ENCODE data around the gene EWSR1. TPM values are rescaled to one million over a fixed set of nuclear protein-coding genes. Genes with fewer than 3 reads are reported as not detected.
"Not testable (repeated sequence)": the region's sequence is repeated elsewhere in the genome, so short reads cannot be mapped to it uniquely, and the experiment has no call there.

Gene EWSR1
- total RNA-seq, 2 experiments from 2014 or later, result 336 to 408 TPM

GRCh38 chr22:29338398-29338797 is 70.3 kb downstream of the EWSR1 start:
- H3K27me3 Mint-ChIP-seq, result no peaks in the 10 kb centered on the region
- CTCF ChIA-PET, result no interaction called here
- H3K9me3 Mint-ChIP-seq (ENCODE audit: low read depth), result no peaks in the 10 kb centered on the region
- no peak overlapping the region for H3K27ac Mint-ChIP-seq
- no peak overlapping the region for H3K4me3 Mint-ChIP-seq
- ATAC-seq, result no peak
- peaks cover 13% of the 10 kb centered on the region for H3K36me3 Mint-ChIP-seq
- H3K4me1 Mint-ChIP-seq, result no peaks in the 10 kb centered on the region
- DNase-seq, result no peak

- DNase-seq (no peak), ATAC-seq (no peak)
- Mint-ChIP-seq H3K9me3 (ENCODE audit: low read depth) (no peaks in the 10 kb centered on the region), H3K4me3 (no peak overlapping the region), H3K4me1 (peaks cover 2% of the 10 kb centered on the region), H3K27me3 (no peaks in the 10 kb centered on the region), H3K36me3 (peaks cover 14% of the 10 kb centered on the region), H3K27ac (no peak overlapping the region)
- CTCF ChIA-PET, result no interaction called here
Observed at GRCh38 chr22:29339381-29340235, 71.5 kb downstream of the EWSR1 start.

GRCh38 chr22:29340566-29340965 is 72.5 kb downstream of the EWSR1 start:
- CTCF ChIA-PET, result no interaction called here
- no peak for ATAC-seq
- Mint-ChIP-seq H3K9me3 (ENCODE audit: low read depth) (no peaks in the 10 kb centered on the region), H3K27me3 (no peaks in the 10 kb centered on the region), H3K4me1 (peaks cover 2% of the 10 kb centered on the region), H3K36me3 (peaks cover 12% of the 10 kb centered on the region), H3K4me3 (no peak overlapping the region), H3K27ac (no peak overlapping the region)
- DNase-seq, result no peak

- Mint-ChIP-seq H3K27ac (no peak overlapping the region), H3K9me3 (ENCODE audit: low read depth) (no peaks in the 10 kb centered on the region), H3K4me3 (no peak overlapping the region), H3K36me3 (peaks cover 17% of the 10 kb centered on the region), H3K27me3 (no peaks in the 10 kb centered on the region), H3K4me1 (peaks cover 2% of the 10 kb centered on the region)
- DNase-seq (no peak), ATAC-seq (no peak)
- CTCF ChIA-PET, result no interaction called here
Observed at GRCh38 chr22:29341056-29341848, 73.2 kb downstream of the EWSR1 start.

DNA sequence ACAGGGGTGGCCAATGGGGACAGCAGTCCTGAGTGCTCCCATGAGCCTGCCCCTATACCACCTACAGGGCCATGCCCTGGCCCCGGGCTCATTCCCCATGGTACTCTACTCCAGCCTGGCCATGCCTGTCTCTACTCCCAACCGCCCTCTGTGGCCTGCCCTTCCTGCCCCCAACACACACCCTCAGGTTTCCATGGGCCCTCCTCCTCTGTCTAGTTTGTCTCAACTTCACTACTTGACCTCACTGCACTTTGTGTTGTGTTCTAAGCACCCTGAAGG is 73.7 kb downstream of the EWSR1 start:
- peaks cover 15% of the 10 kb centered on the region for H3K36me3 Mint-ChIP-seq
- H3K9me3 Mint-ChIP-seq (ENCODE audit: low read depth), result no peaks in the 10 kb centered on the region
- no peak for DNase-seq
- no peak overlapping the region for H3K27ac Mint-ChIP-seq
- H3K27me3 Mint-ChIP-seq, result no peaks in the 10 kb centered on the region
- no peak overlapping the region for H3K4me3 Mint-ChIP-seq
- H3K4me1 Mint-ChIP-seq, result peaks cover 2% of the 10 kb centered on the region
- CTCF ChIA-PET, result no interaction called here
- no peak for ATAC-seq

- Mint-ChIP-seq H3K9me3 (ENCODE audit: low read depth) (no peaks in the 10 kb centered on the region), H3K27me3 (no peaks in the 10 kb centered on the region), H3K4me3 (no peak overlapping the region), H3K27ac (no peak overlapping the region), H3K4me1 (peaks cover 2% of the 10 kb centered on the region), H3K36me3 (peaks cover 17% of the 10 kb centered on the region)
- ATAC-seq (no peak), DNase-seq (no peak)
- CTCF ChIA-PET, result no interaction called here
Observed at GRCh38 chr22:29342177-29342576, 74.1 kb downstream of the EWSR1 start.

DNA sequence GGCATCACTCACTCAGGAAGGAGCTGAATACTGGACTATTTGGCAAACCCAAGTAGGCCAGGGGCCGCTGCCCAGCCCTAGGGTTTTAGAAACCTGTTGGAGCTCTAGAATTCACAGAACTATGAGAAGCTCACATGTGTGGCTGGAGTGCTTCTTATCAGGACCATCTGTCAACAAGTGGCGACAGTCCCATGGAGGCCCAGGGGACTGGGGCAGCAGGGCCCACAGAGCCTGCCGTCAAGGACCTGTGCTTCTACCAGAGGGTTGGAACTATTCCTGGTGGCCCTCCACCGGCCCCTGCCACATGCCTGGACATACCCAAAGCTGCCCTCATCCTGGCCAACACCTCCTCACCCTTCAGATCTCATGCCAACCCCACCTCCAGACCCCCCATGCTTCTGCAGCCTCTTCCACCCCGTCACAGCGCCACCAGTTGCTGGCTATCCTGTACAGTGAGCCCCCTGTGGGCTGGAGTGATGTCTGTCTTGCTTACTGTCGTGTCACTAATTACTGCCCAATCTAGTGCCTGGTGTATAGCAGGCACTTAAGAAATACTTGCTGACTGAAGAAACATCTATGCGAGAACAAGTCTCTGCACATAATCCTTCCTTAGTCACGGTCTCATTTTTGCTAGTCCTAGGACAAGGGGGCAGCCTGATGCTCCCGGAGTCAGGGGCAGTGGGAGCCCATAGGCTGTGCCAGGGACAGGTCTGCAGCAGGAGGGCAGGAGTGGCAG is 74.7 kb downstream of the EWSR1 start:
- ATAC-seq, result no peak
- H3K27me3 Mint-ChIP-seq, result no peaks in the 10 kb centered on the region
- no peak overlapping the region for H3K4me3 Mint-ChIP-seq
- CTCF ChIA-PET, result no interaction called here
- peaks cover 2% of the 10 kb centered on the region for H3K4me1 Mint-ChIP-seq
- no peaks in the 10 kb centered on the region for H3K9me3 Mint-ChIP-seq (ENCODE audit: low read depth)
- DNase-seq, result no peak
- no peak overlapping the region for H3K27ac Mint-ChIP-seq
- H3K36me3 Mint-ChIP-seq, result peaks cover 23% of the 10 kb centered on the region

DNA sequence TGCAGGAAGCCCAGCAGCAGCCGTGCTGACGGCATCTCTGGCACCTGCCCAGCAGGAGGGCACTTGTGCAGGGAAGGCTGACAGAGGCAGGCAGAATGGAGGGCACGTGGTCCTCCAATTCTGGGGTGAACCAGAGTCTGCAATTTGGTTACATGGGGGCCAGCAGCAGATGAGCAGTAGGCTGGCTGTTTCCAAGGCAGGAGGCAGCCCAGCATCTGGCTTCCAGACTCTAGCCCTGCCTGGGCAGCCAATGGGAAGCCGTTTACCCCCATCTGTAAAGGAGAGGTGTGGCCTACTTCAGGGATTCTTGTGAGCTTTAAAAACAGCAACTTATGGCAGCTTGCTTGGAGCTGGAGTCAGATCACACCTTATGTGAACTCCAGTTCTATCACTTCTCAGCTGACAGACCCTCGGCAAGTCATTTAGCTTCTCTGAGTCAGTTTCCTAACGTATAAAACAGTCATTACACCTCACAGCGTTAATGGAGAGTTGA is 75.3 kb downstream of the EWSR1 start:
- no peaks in the 10 kb centered on the region for H3K27me3 Mint-ChIP-seq
- no peak for DNase-seq
- no peak for ATAC-seq
- CTCF ChIA-PET, result interaction anchor here (1.0 kb wide), 1 partner anchor 15 kb away, joined by 3 read pairs; no protein-coding TSS in a partner anchor
- peaks cover 22% of the 10 kb centered on the region for H3K36me3 Mint-ChIP-seq
- H3K4me3 Mint-ChIP-seq, result no peak overlapping the region
- H3K4me1 Mint-ChIP-seq, result peaks cover 2% of the 10 kb centered on the region
- H3K9me3 Mint-ChIP-seq (ENCODE audit: low read depth), result no peaks in the 10 kb centered on the region
- no peak overlapping the region for H3K27ac Mint-ChIP-seq

GRCh38 chr22:29344137-29344536 is 76.1 kb downstream of the EWSR1 start:
- CTCF ChIA-PET, result interaction anchor here (1.0 kb wide), 1 partner anchor 16 kb away, joined by 3 read pairs; no protein-coding TSS in a partner anchor
- DNase-seq (no peak), ATAC-seq (no peak)
- Mint-ChIP-seq H3K9me3 (ENCODE audit: low read depth) (no peaks in the 10 kb centered on the region), H3K4me1 (peaks cover 2% of the 10 kb centered on the region), H3K27me3 (no peaks in the 10 kb centered on the region), H3K36me3 (peaks cover 28% of the 10 kb centered on the region), H3K27ac (no peak overlapping the region), H3K4me3 (no peak overlapping the region)

DNA sequence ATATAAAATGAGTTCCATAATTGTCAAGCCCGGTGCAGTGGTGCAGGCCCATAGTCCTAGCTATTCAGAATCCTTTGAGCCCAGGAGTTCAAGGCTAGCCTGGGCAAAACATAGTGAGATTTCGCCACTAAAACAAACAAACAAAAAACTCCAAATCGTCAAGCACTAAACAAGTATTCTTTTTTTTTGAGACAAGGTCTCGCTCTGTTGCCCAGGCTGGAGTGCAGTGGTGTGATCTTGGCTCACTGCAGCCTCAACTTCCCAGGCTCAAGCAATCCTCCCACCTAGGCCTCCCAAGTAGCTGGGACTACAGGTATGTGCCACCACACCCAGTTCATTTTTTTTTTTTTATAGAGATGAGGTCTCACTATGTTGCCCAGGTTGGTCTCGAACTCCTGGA is 76.8 kb downstream of the EWSR1 start:
- H3K27me3 Mint-ChIP-seq; H3K4me1 Mint-ChIP-seq; H3K27ac Mint-ChIP-seq; DNase-seq; H3K4me3 Mint-ChIP-seq; ATAC-seq; CTCF ChIA-PET; H3K9me3 Mint-ChIP-seq (ENCODE audit: low read depth): not testable (repeated sequence)
- peaks cover 29% of the 10 kb centered on the region for H3K36me3 Mint-ChIP-seq

- CTCF ChIA-PET, result interaction anchor here (1.0 kb wide), 1 partner anchor 14 kb away, joined by 3 read pairs; no protein-coding TSS in a partner anchor
- no peak for DNase-seq
- no peak for ATAC-seq
- Mint-ChIP-seq H3K27ac (no peak overlapping the region), H3K36me3 (peaks cover 31% of the 10 kb centered on the region), H3K27me3 (no peaks in the 10 kb centered on the region), H3K9me3 (ENCODE audit: low read depth) (no peaks in the 10 kb centered on the region), H3K4me3 (no peak overlapping the region), H3K4me1 (peaks cover 2% of the 10 kb centered on the region)
Observed at GRCh38 chr22:29345932-29346331, 77.9 kb downstream of the EWSR1 start.

DNA sequence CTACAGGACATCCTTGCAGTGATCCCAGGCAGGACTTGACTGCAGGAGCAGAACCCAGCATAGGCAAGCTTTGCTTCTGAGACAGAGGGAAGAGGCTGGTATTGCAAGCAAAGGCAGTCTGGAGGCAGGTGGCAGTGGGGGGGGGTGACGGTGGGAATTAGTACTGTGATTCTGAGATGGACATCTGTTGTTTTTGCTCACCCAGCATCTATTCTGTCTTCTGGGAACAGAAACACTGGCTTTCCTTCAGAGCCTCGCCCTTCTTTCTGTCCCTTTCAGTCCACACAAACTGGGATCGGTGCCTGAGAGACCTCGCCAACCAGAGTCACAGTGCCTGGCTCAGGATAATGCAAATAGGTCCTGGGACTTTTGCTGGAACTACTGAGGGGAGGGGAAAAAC is 78.6 kb downstream of the EWSR1 start:
- ATAC-seq (no peak), DNase-seq (no peak)
- no peaks in the 10 kb centered on the region for H3K9me3 Mint-ChIP-seq (ENCODE audit: low read depth)
- peaks cover 33% of the 10 kb centered on the region for H3K36me3 Mint-ChIP-seq
- H3K4me3 Mint-ChIP-seq, result no peak overlapping the region
- CTCF ChIA-PET, result interaction anchor here (1.0 kb wide), 1 partner anchor 14 kb away, joined by 3 read pairs; no protein-coding TSS in a partner anchor
- peaks cover 2% of the 10 kb centered on the region for H3K4me1 Mint-ChIP-seq
- H3K27me3 Mint-ChIP-seq, result no peaks in the 10 kb centered on the region
- H3K27ac Mint-ChIP-seq, result no peak overlapping the region

DNA sequence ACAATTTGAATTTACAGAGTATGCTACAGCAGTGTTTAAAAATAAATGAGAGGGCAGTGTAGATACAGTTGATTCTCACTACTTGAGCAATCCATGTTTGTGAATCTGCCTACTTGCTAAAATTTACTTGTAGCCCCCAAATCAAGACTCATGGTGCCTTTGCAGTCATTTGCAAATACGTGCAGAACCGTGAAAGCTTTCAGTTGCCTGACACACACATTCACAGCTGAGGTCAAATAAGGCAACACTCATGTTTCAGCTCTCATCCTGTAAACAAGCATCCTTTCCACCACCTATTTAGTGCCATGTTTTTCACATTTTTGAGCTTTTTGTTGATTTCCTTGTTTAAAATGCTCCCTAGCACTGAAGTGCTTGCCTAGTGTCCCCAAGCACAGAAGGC is 80.0 kb downstream of the EWSR1 start:
- Mint-ChIP-seq H3K36me3 (peaks cover 32% of the 10 kb centered on the region), H3K9me3 (ENCODE audit: low read depth) (no peaks in the 10 kb centered on the region), H3K27ac (no peak overlapping the region), H3K4me3 (no peak overlapping the region), H3K27me3 (no peaks in the 10 kb centered on the region), H3K4me1 (peaks cover 2% of the 10 kb centered on the region)
- CTCF ChIA-PET, result no interaction called here
- ATAC-seq (no peak), DNase-seq (no peak)
